ENCODE measurements around the gene ABCA13. TPM values are rescaled to one million over a fixed set of nuclear protein-coding genes. Genes with fewer than 3 reads are reported as not detected.

Gene ABCA13
- 1 to 10 TPM in 3 of 4 donors, under 1 TPM in 1; 0.38 to 9.8 (median 4.9) TPM for total RNA-seq

GRCh38 chr7:48171202-48171601 is at the start of gene ABCA13:
TSS of gene ABCA13 (plus strand) at chr7:48171458. CDS start at chr7:48171484, 26 bp downstream.
- intact Hi-C loops (cut with DNase I) = no loop called here
- Histone ChIP-seq H3K4me3 (peak within 1 kb of the TSS in 1 of 4 donors; percentile 4), H3K9me3 (no peaks in the 10 kb centered on the region), H3K27me3 (no peaks in the 10 kb centered on the region), H3K36me3 (no peaks in the 10 kb centered on the region), H3K27ac (no peak within 1 kb of the TSS), H3K4me1 (peaks cover 0 to 27% (median 0%) of the 10 kb centered on the region in 3 donors)
- no peak for DNase-seq
- TF ChIP-seq POLR2A (IDR thresholded peaks at IDR 0.05) (no peak), CTCF (IDR thresholded peaks at IDR 0.05) (no peak)
- WGBS, 2 donors = 43 to 50% methylated on average over 2 to 4 of the region's 4 CpGs

GRCh38 chr7:48126037-48126436 is 45.2 kb upstream of the ABCA13 start:
- H3K27me3 ChIP-seq = peaks cover 0 to 4% (median 0%) of the 10 kb centered on the region in 4 donors
- intact Hi-C loops (cut with DNase I) = no loop called here
- no peak for DNase-seq
- 90 to 95% methylated on average over 2 of the region's 2 CpGs for WGBS, 2 donors
- H3K4me1 ChIP-seq = no peaks in the 10 kb centered on the region
- no peaks in the 10 kb centered on the region for H3K36me3 ChIP-seq
- H3K4me3 ChIP-seq = no peak overlapping the region
- no peaks in the 10 kb centered on the region for H3K9me3 ChIP-seq
- no peak for TF ChIP-seq POLR2A (IDR thresholded peaks at IDR 0.05)
- no peak overlapping the region for H3K27ac ChIP-seq

GRCh38 chr7:48130658-48131108 is 40.6 kb upstream of the ABCA13 start:
- no peaks in the 10 kb centered on the region for H3K27me3 ChIP-seq
- peaks cover 0 to 5% (median 0%) of the 10 kb centered on the region in 3 donors for H3K4me1 ChIP-seq
- intact Hi-C loops (cut with DNase I) = no loop called here
- H3K36me3 ChIP-seq = no peaks in the 10 kb centered on the region
- no peaks in the 10 kb centered on the region for H3K9me3 ChIP-seq
- no peak for DNase-seq
- no peak overlapping the region for H3K4me3 ChIP-seq
- TF ChIP-seq CTCF (IDR thresholded peaks at IDR 0.05) = no peak
- TF ChIP-seq POLR2A (IDR thresholded peaks at IDR 0.05) = no peak
- no peak overlapping the region for H3K27ac ChIP-seq

- DNase-seq = no peak
- Histone ChIP-seq H3K9me3 (no peaks in the 10 kb centered on the region), H3K27me3 (no peaks in the 10 kb centered on the region), H3K4me3 (no peak overlapping the region), H3K27ac (no peak overlapping the region), H3K4me1 (peaks cover 0 to 7% (median 0%) of the 10 kb centered on the region in 3 donors), H3K36me3 (no peaks in the 10 kb centered on the region)
- TF ChIP-seq POLR2A (IDR thresholded peaks at IDR 0.05) = no peak
- no peak for TF ChIP-seq CTCF (IDR thresholded peaks at IDR 0.05)
- intact Hi-C loops (cut with DNase I) = no loop called here
Measured at GRCh38 chr7:48132792-48133191, 38.5 kb upstream of the ABCA13 start.

GRCh38 chr7:48139459-48139858 is 31.8 kb upstream of the ABCA13 start:
- no peak for TF ChIP-seq POLR2A (IDR thresholded peaks at IDR 0.05)
- peak in 1 of 6 experiments; percentile 35 for TF ChIP-seq CTCF (IDR thresholded peaks at IDR 0.05)
- H3K4me1 ChIP-seq = peaks cover 0 to 27% (median 3%) of the 10 kb centered on the region in 3 donors
- no peak for DNase-seq
- intact Hi-C loops (cut with DNase I) = no loop called here
- H3K36me3 ChIP-seq = no peaks in the 10 kb centered on the region
- no peak overlapping the region for H3K4me3 ChIP-seq
- H3K9me3 ChIP-seq = no peaks in the 10 kb centered on the region
- H3K27ac ChIP-seq = no peak overlapping the region
- H3K27me3 ChIP-seq = no peaks in the 10 kb centered on the region
- WGBS, 2 donors = 55 to 58% methylated on average over 2 to 3 of the region's 3 CpGs
